HCT116 (cell line): ENCODE results near the gene SPON1. TPM values are rescaled to one million over a fixed set of nuclear protein-coding genes. Genes with fewer than 3 reads are reported as not detected.

Source experiments
- ATAC-seq: fragments of 200-7000 bp; cut with Tn5 transposase; 2 replicates; pipeline ENCODE4 v1.9.1; 2020; ENCODE audit warnings: mild to moderate bottlenecking, moderate library complexity
- BruUV-seq: library from RNA; stranded (reverse); fragments of 400-500 nt; replicated peaks from 2 replicates; lab custom pipeline; 2021; lab: Mats Ljungman, UMichigan
- CTCF ChIA-PET: fragments of 300-600 bp; sonication (Branson Sonifier 250); formaldehyde crosslinking; loops from one replicate; lab custom pipeline; 2021; ENCODE audit warnings: antibody characterized with exemption; lab: Charles Lee
- POLR2A ChIA-PET: fragments of 300-600, 350-600 bp; sonication (Branson Sonifier 250); formaldehyde crosslinking; loops from one replicate; lab custom pipeline; 2021; ENCODE audit warnings: antibody characterized with exemption; lab: Charles Lee
- RAD21 ChIA-PET, 2 experiments: fragments of 300-600 bp; sonication (Branson Sonifier 250); formaldehyde crosslinking; loops; one replicate each; lab custom pipeline; 2023; ENCODE audit warnings: low total read pairs in 2 of 2; ENCODE audit not compliant: uncharacterized antibody in 2 of 2, unreplicated experiment in 2 of 2, low non-redundant PET in 1 of 2; lab: Charles Lee
- DNase-seq: peaks from one replicate; pipeline ENCODE4 v3.0.0-alpha.2; 2010; ENCODE audit warnings: low read depth, low spot score
- H2AFZ ChIP-seq: fragments of 200-600 bp; shearing (Covaris generic), sonication (generic); 2 replicates; pipeline ENCODE4 v1.6.1; 2017; ENCODE audit warnings: low read depth, mixed run types, mixed read lengths, antibody characterized with exemption, low read length; ENCODE audit not compliant: poor library complexity, severe bottlenecking
- H3K27ac ChIP-seq: 2 replicates; pipeline ENCODE4 v1.5.1; 2012; ENCODE audit warnings: low read depth, low read length
- H3K27me3 ChIP-seq: fragments of 200-600 bp; sonication (generic); 2 replicates; pipeline ENCODE4 v1.6.1; 2016; ENCODE audit warnings: mixed run types, low read length, mixed read lengths; ENCODE audit not compliant: insufficient read depth
- H3K36me3 ChIP-seq, 2 experiments: fragments of 200-500 bp in 1 of 2; fragments of 200-600 bp in 1 of 2; sonication (Bioruptor generic) in 1 of 2; sonication (generic) in 1 of 2; 2 replicates each; pipeline versions ENCODE4 v1.5.1 to v1.6.1; 2014 to 2016; ENCODE audit warnings: low read length in 2 of 2, inconsistent platforms in 1 of 2, mixed read lengths in 1 of 2, mixed run types in 1 of 2; ENCODE audit not compliant: insufficient read depth in 2 of 2, control insufficient read depth in 1 of 2
- H3K4me1 ChIP-seq, 2 experiments: fragments of 200-600 bp in 1 of 2; sonication (generic) in 1 of 2; 2 replicates each; pipeline versions ENCODE4 v1.5.1 to v1.6.1; 2012 to 2017; ENCODE audit warnings: low read length in 2 of 2, inconsistent platforms in 1 of 2, mild to moderate bottlenecking in 1 of 2, mixed read lengths in 1 of 2, mixed run types in 1 of 2, moderate library complexity in 1 of 2; ENCODE audit not compliant: insufficient read depth in 2 of 2, control insufficient read depth in 1 of 2
- H3K4me2 ChIP-seq: fragments of 200-600 bp; sonication (generic); 2 replicates; pipeline ENCODE4 v1.6.1; 2017; ENCODE audit warnings: mixed run types, low read length, mixed read lengths
- H3K4me3 ChIP-seq, 2 experiments: fragments of 200-600 bp in 1 of 2; sonication (generic) in 1 of 2; replicated peaks in 1 of 2; 2 replicates each; pipeline ENCODE4 v1.5.1; 2011 to 2016; ENCODE audit warnings: low read length in 2 of 2, control low read depth in 1 of 2, low read depth in 1 of 2, mild to moderate bottlenecking in 1 of 2, mixed read lengths in 1 of 2, mixed run types in 1 of 2
- H3K79me2 ChIP-seq: fragments of 200-600 bp; sonication (generic); 2 replicates; pipeline ENCODE4 v1.6.1; 2017; ENCODE audit warnings: mild to moderate bottlenecking, mixed run types, low read length, moderate library complexity, mixed read lengths; ENCODE audit not compliant: insufficient read depth
- H3K9ac ChIP-seq: fragments of 200-600 bp; sonication (generic); 2 replicates; pipeline ENCODE4 v1.6.1; 2016; ENCODE audit warnings: low read length, mixed read lengths
- H3K9me2 ChIP-seq: fragments of 200-600 bp; sonication (generic), shearing (Covaris generic); 2 replicates; pipeline ENCODE4 v1.6.1; 2017; ENCODE audit warnings: mixed run types, mild to moderate bottlenecking, moderate library complexity; ENCODE audit not compliant: insufficient read depth
- H3K9me3 ChIP-seq, 2 experiments: fragments of 200-500 bp in 1 of 2; fragments of 200-600 bp in 1 of 2; sonication (Bioruptor generic) in 1 of 2; sonication (generic) in 1 of 2; 2 replicates each; pipeline ENCODE4 v1.6.1; 2014 to 2017; ENCODE audit warnings: low read length in 2 of 2, mixed read lengths in 2 of 2, inconsistent platforms in 1 of 2, low read depth in 1 of 2, mild to moderate bottlenecking in 1 of 2, mixed run types in 1 of 2, moderate library complexity in 1 of 2; ENCODE audit not compliant: control insufficient read depth in 1 of 2, insufficient read depth in 1 of 2
- H4K20me1 ChIP-seq: fragments of 200-600 bp; sonication (generic), shearing (Covaris generic); 2 replicates; pipeline ENCODE4 v1.6.1; 2017; ENCODE audit warnings: mixed run types, mild to moderate bottlenecking, moderate library complexity; ENCODE audit not compliant: insufficient read depth
- CBX3 ChIP-seq: IDR thresholded peaks from 2 replicates; pipeline ENCODE4 v1.6.1; 2012; ENCODE audit warnings: low read depth
- CEBPB ChIP-seq: IDR thresholded peaks from 2 replicates; pipeline ENCODE4 v1.6.1; 2012; ENCODE audit warnings: low read depth
- EGR1 ChIP-seq: IDR thresholded peaks from 2 replicates; pipeline ENCODE4 v1.6.1; 2012; ENCODE audit warnings: low read depth
- EZH2phosphoT487 ChIP-seq: fragments of 200-600 bp; IDR thresholded peaks from 2 replicates; pipeline ENCODE4 v1.6.1; 2018; ENCODE audit warnings: antibody characterized with exemption, borderline replicate concordance
- FOSL1 ChIP-seq: IDR thresholded peaks from 2 replicates; pipeline ENCODE4 v1.6.1; 2012; ENCODE audit warnings: low read depth
- JUND ChIP-seq: IDR thresholded peaks from 2 replicates; pipeline ENCODE4 v1.6.1; 2012
- POLR2AphosphoS5 ChIP-seq: IDR thresholded peaks from 2 replicates; pipeline ENCODE4 v1.6.1; 2011; ENCODE audit warnings: mild to moderate bottlenecking, low read depth, low read length, moderate library complexity
- RAD21 ChIP-seq: IDR thresholded peaks from 2 replicates; pipeline ENCODE4 v1.6.1; 2012; ENCODE audit warnings: low read depth, mild to moderate bottlenecking
- SP1 ChIP-seq: IDR thresholded peaks from 2 replicates; pipeline ENCODE4 v1.6.1; 2012; ENCODE audit warnings: low read depth
- SRF ChIP-seq: IDR thresholded peaks from 2 replicates; pipeline ENCODE4 v1.6.1; 2012; ENCODE audit warnings: low read depth
- YY1 ChIP-seq: IDR thresholded peaks from 2 replicates; pipeline ENCODE4 v1.6.1; 2011; ENCODE audit warnings: low read length, low read depth, moderate library complexity, mild to moderate bottlenecking; ENCODE audit not compliant: insufficient replicate concordance; ENCODE audit errors: extremely low read depth
- ZFX ChIP-seq: fragments of 450-650 bp; IDR thresholded peaks from 2 replicates; pipeline ENCODE4 v1.6.1; 2017
- intact Hi-C: fragments of 100-400 bp; cut with micrococcal nuclease; formaldehyde crosslinking; loops from 2 replicates; pipeline ENCODE4 v1.10.0; 2022
- total RNA-seq: library from RNA; stranded (reverse); gene quantifications from one replicate; pipeline ENCODE4 v1.2.1, GENCODE V29; 2021; ENCODE audit not compliant: unreplicated experiment
- TF ChIP-seq, protein P1 (sequence below), 3 experiments: fragments of 200-600 bp in 1 of 3; sonication (generic) in 1 of 3; IDR thresholded peaks in 2 of 3; conservative IDR thresholded peaks in 1 of 3; 2 replicates each; pipeline ENCODE4 v1.5.1; 2012 to 2017; ENCODE audit warnings: low read depth in 2 of 3, low read length in 2 of 3, antibody characterized with exemption in 1 of 3, borderline replicate concordance in 1 of 3, control low read depth in 1 of 3, mild to moderate bottlenecking in 1 of 3, mixed read lengths in 1 of 3, mixed run types in 1 of 3, moderate library complexity in 1 of 3; ENCODE audit not compliant: insufficient read depth in 1 of 3
- TF ChIP-seq, protein P2 (sequence below): IDR thresholded peaks from 2 replicates; pipeline ENCODE4 v1.6.1; 2012
- TF ChIP-seq, protein P3 (sequence below): IDR thresholded peaks from 2 replicates; pipeline ENCODE4 v1.6.1; 2011; ENCODE audit warnings: mild to moderate bottlenecking, low read length, moderate library complexity; ENCODE audit not compliant: insufficient replicate concordance; ENCODE audit errors: extremely low read depth

Gene SPON1
- total RNA-seq, 1 experiment from 2014 or later: 0.17 TPM

DNA sequence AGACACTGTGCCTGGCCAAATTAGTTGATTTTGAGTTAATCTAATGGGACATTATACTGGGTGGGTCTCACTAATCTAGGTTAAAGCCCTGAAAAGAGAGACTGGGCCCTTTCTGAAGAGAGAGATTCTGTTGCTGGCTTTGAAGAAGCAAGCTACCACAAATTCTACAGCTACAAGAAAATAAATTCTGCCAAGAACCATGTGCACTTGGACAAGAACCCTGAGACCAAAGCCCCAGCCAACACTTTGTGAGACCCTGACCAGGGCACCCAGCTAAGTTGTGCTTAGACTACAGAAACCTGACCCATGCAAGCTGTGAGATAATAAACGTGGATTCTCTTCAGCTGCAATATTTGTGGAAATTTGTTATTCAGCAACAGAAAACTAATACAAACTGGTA is 20.1 kb upstream of the SPON1 start:
- H3K9ac ChIP-seq: no peak overlapping the region
- H3K27me3 ChIP-seq: no peaks in the 10 kb centered on the region
- H4K20me1 ChIP-seq: no peaks in the 10 kb centered on the region
- no peak overlapping the region for H3K4me3 ChIP-seq
- no peak for ATAC-seq
- H2AFZ ChIP-seq: no peak overlapping the region
- H3K79me2 ChIP-seq: no peaks in the 10 kb centered on the region
- TF ChIP-seq FOSL1 (no peak), CBX3 (no peak), ZFX (no peak), SRF (no peak)
- TF ChIP-seq, protein P1, sequence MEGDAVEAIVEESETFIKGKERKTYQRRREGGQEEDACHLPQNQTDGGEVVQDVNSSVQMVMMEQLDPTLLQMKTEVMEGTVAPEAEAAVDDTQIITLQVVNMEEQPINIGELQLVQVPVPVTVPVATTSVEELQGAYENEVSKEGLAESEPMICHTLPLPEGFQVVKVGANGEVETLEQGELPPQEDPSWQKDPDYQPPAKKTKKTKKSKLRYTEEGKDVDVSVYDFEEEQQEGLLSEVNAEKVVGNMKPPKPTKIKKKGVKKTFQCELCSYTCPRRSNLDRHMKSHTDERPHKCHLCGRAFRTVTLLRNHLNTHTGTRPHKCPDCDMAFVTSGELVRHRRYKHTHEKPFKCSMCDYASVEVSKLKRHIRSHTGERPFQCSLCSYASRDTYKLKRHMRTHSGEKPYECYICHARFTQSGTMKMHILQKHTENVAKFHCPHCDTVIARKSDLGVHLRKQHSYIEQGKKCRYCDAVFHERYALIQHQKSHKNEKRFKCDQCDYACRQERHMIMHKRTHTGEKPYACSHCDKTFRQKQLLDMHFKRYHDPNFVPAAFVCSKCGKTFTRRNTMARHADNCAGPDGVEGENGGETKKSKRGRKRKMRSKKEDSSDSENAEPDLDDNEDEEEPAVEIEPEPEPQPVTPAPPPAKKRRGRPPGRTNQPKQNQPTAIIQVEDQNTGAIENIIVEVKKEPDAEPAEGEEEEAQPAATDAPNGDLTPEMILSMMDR (IDR thresholded peaks at IDR 0.05 in 2 of 3, conservative IDR thresholded peaks at IDR 0.05 in 1 of 3; ENCODE audit: borderline replicate concordance in 1 of 3, insufficient read depth in 1 of 3, low read depth in 2 of 3, low read length in 2 of 3): no peak
- TF ChIP-seq, protein P2, sequence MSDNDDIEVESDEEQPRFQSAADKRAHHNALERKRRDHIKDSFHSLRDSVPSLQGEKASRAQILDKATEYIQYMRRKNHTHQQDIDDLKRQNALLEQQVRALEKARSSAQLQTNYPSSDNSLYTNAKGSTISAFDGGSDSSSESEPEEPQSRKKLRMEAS: no peak
- H3K27ac ChIP-seq: no peak overlapping the region
- ChIA-PET RAD21 (no interaction called here), CTCF (interaction anchor here (1.2 kb wide), 1 partner anchor 170 kb away, joined by 6 read pairs; no protein-coding TSS in a partner anchor), POLR2A (no interaction called here)
- peaks cover 4 to 44% of the 10 kb centered on the region in 2 experiments; a peak in 3 of 4 replicates for H3K4me1 ChIP-seq
- intact Hi-C loops: no loop called here
- no peak for DNase-seq
- H3K4me2 ChIP-seq: peak overlapping the region; percentile 59
- no peaks in the 10 kb centered on the region for H3K9me2 ChIP-seq
- no peaks in the 10 kb centered on the region for H3K9me3 ChIP-seq
- BruUV-seq: no TSS peak
- no peaks in the 10 kb centered on the region for H3K36me3 ChIP-seq

DNA sequence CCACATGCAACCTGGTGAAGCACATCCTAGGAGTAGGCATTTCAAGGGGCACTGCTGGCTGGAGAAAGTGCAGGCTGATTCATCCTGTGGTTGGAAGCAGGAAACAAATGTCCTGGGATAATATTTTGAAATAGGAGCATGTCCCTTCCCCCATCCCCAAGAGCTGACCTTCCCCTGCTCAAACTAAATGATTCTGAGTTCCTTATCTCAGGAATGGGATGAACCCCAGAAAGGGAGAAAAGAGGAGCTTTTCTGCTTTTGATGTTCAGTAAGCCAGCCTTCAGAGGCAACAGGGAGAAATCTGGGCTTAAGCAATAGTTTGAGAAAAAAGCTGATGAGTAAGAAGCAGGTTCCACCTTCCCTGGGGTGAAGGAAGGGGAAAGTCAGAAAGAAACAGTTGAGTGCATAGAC is 19.5 kb upstream of the SPON1 start:
- ChIA-PET POLR2A (no interaction called here), CTCF (interaction anchor here (0.8 to 1.2 kb wide), 2 partner anchors 167 to 171 kb away, joined by 5 to 6 read pairs; no protein-coding TSS in a partner anchor), RAD21 (no interaction called here)
- ATAC-seq: peak; percentile 69
- intact Hi-C loops: no loop called here
- Histone ChIP-seq H3K9ac (0 out of 2 replicates have a peak overlapping the region, but pooled peaks have one; percentile 12), H3K36me3 (no peaks in the 10 kb centered on the region), H3K4me2 (peak overlapping the region; percentile 59), H3K4me3 (peak overlapping the region in 1 of 2 experiments; percentile 24; a peak in 1 of 4 replicates), H3K27me3 (no peaks in the 10 kb centered on the region), H3K9me2 (no peaks in the 10 kb centered on the region), H3K9me3 (no peaks in the 10 kb centered on the region), H2AFZ (peak overlapping the region; percentile 80), H3K4me1 (peaks cover 4 to 44% of the 10 kb centered on the region in 2 experiments; a peak in 3 of 4 replicates), H3K27ac (no peak overlapping the region), H4K20me1 (no peaks in the 10 kb centered on the region), H3K79me2 (no peaks in the 10 kb centered on the region)
- DNase-seq: peak; percentile 32
- BruUV-seq: no TSS peak
- TF ChIP-seq CEBPB (peak; percentile 82), FOSL1 (peak; percentile 78), SP1 (peak; percentile 71), EZH2phosphoT487 (no peak), CBX3 (peak; percentile 77), SRF (no peak), EGR1 (no peak), YY1 (peak; percentile 18), JUND (peak; percentile 67), RAD21 (no peak), POLR2AphosphoS5 (peak; percentile 45; the same call in 1 of the 2 replicates)
- TF ChIP-seq, protein P2: peak; percentile 45; the same call in 1 of the 2 replicates
- TF ChIP-seq, protein P3, sequence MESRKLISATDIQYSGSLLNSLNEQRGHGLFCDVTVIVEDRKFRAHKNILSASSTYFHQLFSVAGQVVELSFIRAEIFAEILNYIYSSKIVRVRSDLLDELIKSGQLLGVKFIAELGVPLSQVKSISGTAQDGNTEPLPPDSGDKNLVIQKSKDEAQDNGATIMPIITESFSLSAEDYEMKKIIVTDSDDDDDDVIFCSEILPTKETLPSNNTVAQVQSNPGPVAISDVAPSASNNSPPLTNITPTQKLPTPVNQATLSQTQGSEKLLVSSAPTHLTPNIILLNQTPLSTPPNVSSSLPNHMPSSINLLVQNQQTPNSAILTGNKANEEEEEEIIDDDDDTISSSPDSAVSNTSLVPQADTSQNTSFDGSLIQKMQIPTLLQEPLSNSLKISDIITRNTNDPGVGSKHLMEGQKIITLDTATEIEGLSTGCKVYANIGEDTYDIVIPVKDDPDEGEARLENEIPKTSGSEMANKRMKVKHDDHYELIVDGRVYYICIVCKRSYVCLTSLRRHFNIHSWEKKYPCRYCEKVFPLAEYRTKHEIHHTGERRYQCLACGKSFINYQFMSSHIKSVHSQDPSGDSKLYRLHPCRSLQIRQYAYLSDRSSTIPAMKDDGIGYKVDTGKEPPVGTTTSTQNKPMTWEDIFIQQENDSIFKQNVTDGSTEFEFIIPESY: no peak
